Endothelial cell of umbilical vein (primary cell): ENCODE data around the gene CPPED1. TPM values are rescaled to one million over a fixed set of nuclear protein-coding genes. Genes with fewer than 3 reads are reported as not detected.

ENCODE experiments used
- BruUV-seq: library from RNA; stranded (reverse); fragments of 400-500 nt; replicated peaks from 2 replicates; lab custom pipeline; 2021; lab: Mats Ljungman, UMichigan
- CTCF ChIA-PET: fragments of 300-600, 350-600 bp; sonication (Branson Sonifier 250); formaldehyde crosslinking; loops from one replicate; lab custom pipeline; 2021; ENCODE audit warnings: antibody characterized with exemption, inconsistent platforms; lab: Charles Lee
- POLR2A ChIA-PET: fragments of 300-600, 350-600 bp; sonication (Branson Sonifier 250); formaldehyde crosslinking; loops from one replicate; lab custom pipeline; 2021; ENCODE audit warnings: antibody characterized with exemption, inconsistent platforms; lab: Charles Lee
- DNase-seq: peaks from one replicate; pipeline ENCODE4 v3.0.0-alpha.2; 2011; ENCODE audit warnings: low read depth, low spot score
- FAIRE-seq: peaks from 2 replicates; lab custom pipeline; 2011; peaks lifted over from hg19 to GRCh38; lab: Jason Lieb, UNC
- H2AFZ ChIP-seq: 2 replicates; pipeline ENCODE4 v1.6.0; 2012; ENCODE audit warnings: low read depth, low read length, control low read depth, inconsistent platforms
- H3K27ac ChIP-seq: 2 replicates; pipeline ENCODE4 v1.5.1; 2011; ENCODE audit warnings: low read depth, mild to moderate bottlenecking, control low read depth, low read length, moderate library complexity; ENCODE audit not compliant: insufficient read depth
- H3K27me3 ChIP-seq, 2 experiments: 2 replicates each; pipeline versions ENCODE4 v1.6.0 to v1.6.1; 2011; ENCODE audit warnings: low read length in 2 of 2, mixed read lengths in 1 of 2; ENCODE audit not compliant: control insufficient read depth in 2 of 2, insufficient read depth in 2 of 2
- H3K36me3 ChIP-seq, 2 experiments: 2 replicates in 1 of 2; 3 replicates in 1 of 2; pipeline ENCODE4 v1.5.1; 2011; ENCODE audit warnings: low read length in 2 of 2, mild to moderate bottlenecking in 1 of 2, moderate library complexity in 1 of 2; ENCODE audit not compliant: control insufficient read depth in 2 of 2, insufficient read depth in 2 of 2; ENCODE audit errors: extremely low read depth in 1 of 2
- H3K4me1 ChIP-seq: 3 replicates; pipeline ENCODE4 v1.5.1; 2011; ENCODE audit warnings: mild to moderate bottlenecking, low read length; ENCODE audit not compliant: control insufficient read depth, insufficient read depth; ENCODE audit errors: extremely low read depth
- H3K4me2 ChIP-seq: 2 replicates; pipeline ENCODE4 v1.6.1; 2011; ENCODE audit warnings: low read length, control low read depth, mixed read lengths; ENCODE audit not compliant: insufficient read depth
- H3K4me3 ChIP-seq, 3 experiments: fragments of 200-600 bp in 1 of 3; sonication (generic), shearing (Covaris generic) in 1 of 3; replicated peaks in 1 of 3; 2 replicates each; pipeline ENCODE4 v1.5.1; 2011 to 2016; ENCODE audit warnings: control low read depth in 3 of 3, low read length in 3 of 3, mild to moderate bottlenecking in 2 of 3, inconsistent platforms in 1 of 3, low read depth in 1 of 3, moderate library complexity in 1 of 3; ENCODE audit not compliant: insufficient read depth in 1 of 3
- H3K79me2 ChIP-seq: 2 replicates; pipeline ENCODE4 v1.6.0; 2012; ENCODE audit warnings: low read length, inconsistent platforms; ENCODE audit not compliant: control insufficient read depth, insufficient read depth
- H3K9ac ChIP-seq: replicated peaks from 2 replicates; pipeline ENCODE3; 2011; ENCODE audit warnings: low read length, control low read depth; ENCODE audit not compliant: insufficient read depth; ENCODE audit errors: extremely low read depth
- H3K9me1 ChIP-seq: replicated peaks from 3 replicates; pipeline ENCODE4 v1.6.0; 2011; ENCODE audit warnings: mild to moderate bottlenecking, low read length; ENCODE audit not compliant: control insufficient read depth, insufficient read depth; ENCODE audit errors: extremely low read depth
- H3K9me3 ChIP-seq: replicated peaks from 2 replicates; pipeline ENCODE4 v1.5.1; 2012; ENCODE audit warnings: low read length, inconsistent platforms; ENCODE audit not compliant: control insufficient read depth, insufficient read depth
- H4K20me1 ChIP-seq: replicated peaks from 2 replicates; pipeline ENCODE3; 2011; ENCODE audit warnings: mild to moderate bottlenecking, low read length; ENCODE audit not compliant: control insufficient read depth, insufficient read depth; ENCODE audit errors: extremely low read depth
- EZH2 ChIP-seq: IDR thresholded peaks from 2 replicates; pipeline ENCODE4 v1.6.1; 2012; ENCODE audit warnings: borderline replicate concordance, low read depth, mild to moderate bottlenecking, moderate library complexity, low read length, inconsistent platforms; ENCODE audit not compliant: severe bottlenecking
- FOS ChIP-seq: IDR thresholded peaks from 2 replicates; pipeline ENCODE4 v1.6.1; 2011; ENCODE audit warnings: mild to moderate bottlenecking, low read length, moderate library complexity, borderline replicate concordance; ENCODE audit not compliant: insufficient read depth
- GATA2 ChIP-seq: IDR thresholded peaks from 2 replicates; pipeline ENCODE4 v1.7.0; 2011; ENCODE audit warnings: low read depth, mild to moderate bottlenecking, moderate library complexity, mixed read lengths, low read length; ENCODE audit not compliant: insufficient read length, insufficient read depth
- JUN ChIP-seq: IDR thresholded peaks from 2 replicates; pipeline ENCODE4 v1.6.1; 2011; ENCODE audit warnings: borderline replicate concordance, low read depth; ENCODE audit not compliant: insufficient read length, insufficient read depth
- MAX ChIP-seq: IDR thresholded peaks from 2 replicates; pipeline ENCODE4 v1.6.1; 2011; ENCODE audit not compliant: insufficient read depth, insufficient read length
- POLR2AphosphoS5 ChIP-seq: IDR thresholded peaks from 2 replicates; pipeline ENCODE4 v1.6.1; 2012; ENCODE audit warnings: low read depth, mild to moderate bottlenecking, control low read depth, low read length, moderate library complexity; ENCODE audit not compliant: insufficient read depth
- dilution Hi-C: fragments of 300-500 bp; cut with MboI; formaldehyde crosslinking; loops from one replicate; pipeline ENCODE4 v1.15.0; 2019; ENCODE audit warnings: low sequenced_read_pairs; ENCODE audit not compliant: extremely low pct_ligation_motif_present
- intact Hi-C: fragments of 100-400 bp; cut with micrococcal nuclease; formaldehyde crosslinking; loops from one replicate; pipeline ENCODE4 v1.10.0; 2022
- polyA plus RNA-seq, 4 experiments: library from polyadenylated mRNA; depleted of rRNA in 3 of 4; stranded (reverse) in 3 of 4; unstranded in 1 of 4; fragments of >200 nt; gene quantifications; 2 replicates each; pipeline versions ENCODE4 v1.2.1 to v1.2.3, GENCODE V29; 2011 to 2012; ENCODE audit warnings: missing spikeins in 1 of 4
- total RNA-seq: library from RNA; stranded (reverse); gene quantifications from 2 replicates; pipeline ENCODE4 v1.2.3, GENCODE V29; 2021

CPPED1 gene
- total and polyA plus RNA-seq, 2 donors (not counting 3 experiments of a cell fraction or from before 2014, with no cell fraction given): 27.9 to 59.3 TPM

DNA sequence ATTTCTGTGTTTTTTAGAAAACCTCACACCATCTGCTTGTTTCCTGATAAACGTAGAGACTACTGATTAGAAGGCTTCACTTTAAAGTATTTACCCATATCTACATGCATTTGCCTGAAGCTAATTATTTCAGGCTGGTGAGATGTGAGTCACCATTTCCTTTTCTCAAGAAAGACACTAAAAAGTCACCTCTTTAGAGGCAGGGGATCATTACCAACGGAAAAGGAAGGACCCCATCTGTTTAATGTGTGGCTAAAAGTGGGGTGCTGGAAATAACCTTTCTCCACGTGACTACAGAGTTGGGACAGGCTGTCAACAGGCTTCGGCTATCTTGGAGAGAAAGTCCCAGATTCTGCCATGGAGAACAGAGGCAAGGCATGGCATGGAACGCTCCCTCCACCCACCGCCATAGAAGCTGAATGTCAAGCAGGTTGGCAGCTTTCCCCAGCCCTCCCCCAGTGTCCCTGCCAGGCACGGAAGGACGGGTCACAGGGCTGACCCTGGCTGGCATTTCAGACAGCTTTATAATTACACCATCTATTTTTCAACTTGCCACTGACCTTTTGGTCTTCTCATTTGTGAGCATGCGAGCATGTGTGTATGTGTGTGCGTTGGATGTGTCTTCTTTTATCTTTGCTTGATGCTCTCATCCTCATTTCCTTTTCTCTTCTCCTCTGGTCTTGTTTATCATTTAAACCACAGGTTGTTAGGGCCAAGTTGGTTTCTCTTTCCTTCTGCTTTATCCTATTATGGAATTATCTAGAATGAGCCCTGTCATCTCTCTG lies 157.0 kb downstream of the CPPED1 start:
- H3K9me3 ChIP-seq: no peaks in the 10 kb centered on the region
- dilution Hi-C loops (no loop called here), intact Hi-C loops (loop anchor here (1.0 to 10.0 kb wide), 6 partner anchors 30 to 552 kb away; no protein-coding TSS in a partner anchor)
- ChIA-PET CTCF (interaction anchor here (1.1 kb wide), 2 partner anchors 73 kb away, joined by 3 to 4 read pairs; no protein-coding TSS in a partner anchor), POLR2A (interaction anchor here (1.3 kb wide), 1 partner anchor 29 kb away, joined by 3 read pairs; no protein-coding TSS in a partner anchor)
- peak overlapping the region; percentile 27 for H3K9ac ChIP-seq
- peak; percentile 94 for DNase-seq
- TF ChIP-seq FOS: peak; percentile 71
- peak; percentile 93 for TF ChIP-seq JUN
- peak; percentile 53 for TF ChIP-seq POLR2AphosphoS5
- TF ChIP-seq MAX: peak; percentile 77
- TF ChIP-seq EZH2: no peak
- no peak for TF ChIP-seq GATA2
- no peaks in the 10 kb centered on the region for H3K36me3 ChIP-seq
- peak overlapping the region; percentile 7 for H2AFZ ChIP-seq
- no peaks in the 10 kb centered on the region for H3K79me2 ChIP-seq
- no peaks in the 10 kb centered on the region for H3K27me3 ChIP-seq
- H3K4me2 ChIP-seq: peak overlapping the region; percentile 45
- peak; percentile 92 for FAIRE-seq
- peaks cover 29% of the 10 kb centered on the region for H3K4me1 ChIP-seq
- no peaks in the 10 kb centered on the region for H4K20me1 ChIP-seq
- no peaks in the 10 kb centered on the region for H3K9me1 ChIP-seq
- TSS peak; percentile 59 for BruUV-seq
- no peak overlapping the region for H3K4me3 ChIP-seq
- H3K27ac ChIP-seq: peak overlapping the region; percentile 67
